Gastroesophageal sphincter (tissue), 3 donors: ENCODE measurements around the gene PCP2.

ENCODE experiments used
- CTCF ChIP-seq, 4 experiments: fragments of 200-600 bp in 2 of 4; fragments of 450-650 bp in 2 of 4; sonication (generic) in 1 of 4; IDR thresholded peaks; one replicate each; pipeline ENCODE4 v1.5.1; 2017 to 2019; ENCODE audit warnings: antibody characterized with exemption in 4 of 4, mild to moderate bottlenecking in 2 of 4, moderate library complexity in 2 of 4
- EP300 ChIP-seq: sonication (generic); formaldehyde crosslinking; IDR thresholded peaks from one replicate; pipeline ENCODE4 v1.6.1; 2017; ENCODE audit warnings: antibody characterized with exemption, mild to moderate bottlenecking
- POLR2A ChIP-seq, 2 donors: fragments of 450-650 bp; IDR thresholded peaks; one replicate each; pipeline ENCODE4 v1.6.1; 2017; ENCODE audit warnings: antibody characterized with exemption in 2 of 2, mild to moderate bottlenecking in 2 of 2, moderate library complexity in 1 of 2
- POLR2AphosphoS5 ChIP-seq: sonication (generic); formaldehyde crosslinking; IDR thresholded peaks from one replicate; pipeline ENCODE4 v1.6.1; 2017; ENCODE audit warnings: antibody characterized with exemption

- TF ChIP-seq CTCF (IDR thresholded peaks at IDR 0.05) = no peak
- no peak for TF ChIP-seq POLR2A (IDR thresholded peaks at IDR 0.05)
- no peak for TF ChIP-seq EP300
- TF ChIP-seq POLR2AphosphoS5 = no peak
These were observed 44.3 kb upstream of the PCP2 start for GRCh38 chr19:7677669-7678311.
